NOMO-1 treated with DMSO at 0.1 percent for 48 hours (cell line): Measurements from ENCODE around the gene WNT3.

ENCODE experiments used
- DNase-seq: peaks from one replicate; lab custom pipeline; 2025; ENCODE audit not compliant: unreplicated experiment; lab: John Stamatoyannopoulos, UW

Gene WNT3

GRCh38 chr17:46837521-46837920 is 19.0 kb upstream of the WNT3 start:
- no peak for DNase-seq

DNA sequence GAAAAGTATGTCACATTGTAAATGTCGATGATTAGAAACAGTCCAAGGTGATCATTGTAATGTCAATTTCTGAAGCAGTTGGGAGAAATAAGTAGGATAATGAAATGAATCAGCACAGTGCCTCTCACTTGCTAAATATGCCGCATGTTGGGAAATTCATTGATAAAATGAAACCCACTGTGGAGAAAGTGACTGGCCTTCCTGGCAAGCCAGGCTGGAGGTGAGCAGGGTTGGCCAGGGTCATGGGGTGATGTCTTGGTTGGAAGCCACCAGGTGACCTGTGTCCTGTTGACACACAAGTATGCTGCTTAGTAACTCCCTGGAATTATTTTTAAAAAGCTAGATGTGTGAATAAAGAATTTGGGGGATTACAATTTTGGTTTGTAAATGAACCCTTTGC is 18.0 kb upstream of the WNT3 start:
- DNase-seq = no peak

DNA sequence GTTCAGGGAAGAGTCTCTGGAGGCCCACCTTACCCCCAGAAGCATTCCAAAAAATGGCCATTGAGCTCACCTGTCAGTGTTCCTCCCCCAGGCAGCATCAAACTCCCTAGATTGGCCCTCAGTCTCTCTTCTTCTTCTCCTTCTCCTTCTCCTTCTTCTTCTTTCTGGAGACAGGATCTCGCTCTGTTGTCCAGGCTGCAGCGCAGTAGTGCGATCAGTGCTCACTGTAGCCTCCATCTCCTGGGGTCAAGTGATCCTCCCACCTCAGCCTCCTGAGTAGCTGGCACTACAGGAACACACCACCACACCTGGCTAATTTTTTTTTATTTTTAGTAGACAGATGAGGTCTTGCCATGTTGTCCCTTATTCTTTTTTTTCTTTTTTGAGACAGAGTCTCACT is 16.4 kb upstream of the WNT3 start:
- DNase-seq = no peak

DNA sequence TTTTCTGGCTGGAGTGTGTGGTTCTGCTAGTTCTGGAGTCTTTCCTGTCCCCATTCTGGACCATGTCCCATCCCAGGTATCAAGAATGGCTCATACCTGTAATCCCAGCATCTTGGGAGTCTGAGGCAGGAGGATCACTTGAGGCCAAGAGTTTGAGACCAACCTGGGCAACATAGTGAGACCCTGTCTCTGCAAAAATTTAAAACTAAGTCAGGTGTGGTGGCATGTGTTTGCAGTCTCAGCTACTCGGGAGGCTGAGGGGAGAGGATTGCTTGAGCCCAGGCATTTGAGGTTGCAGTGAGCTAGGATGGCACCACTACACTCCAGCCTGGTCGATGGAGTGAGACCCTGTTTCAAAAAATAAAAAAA is 15.3 kb upstream of the WNT3 start:
- no peak for DNase-seq

DNA sequence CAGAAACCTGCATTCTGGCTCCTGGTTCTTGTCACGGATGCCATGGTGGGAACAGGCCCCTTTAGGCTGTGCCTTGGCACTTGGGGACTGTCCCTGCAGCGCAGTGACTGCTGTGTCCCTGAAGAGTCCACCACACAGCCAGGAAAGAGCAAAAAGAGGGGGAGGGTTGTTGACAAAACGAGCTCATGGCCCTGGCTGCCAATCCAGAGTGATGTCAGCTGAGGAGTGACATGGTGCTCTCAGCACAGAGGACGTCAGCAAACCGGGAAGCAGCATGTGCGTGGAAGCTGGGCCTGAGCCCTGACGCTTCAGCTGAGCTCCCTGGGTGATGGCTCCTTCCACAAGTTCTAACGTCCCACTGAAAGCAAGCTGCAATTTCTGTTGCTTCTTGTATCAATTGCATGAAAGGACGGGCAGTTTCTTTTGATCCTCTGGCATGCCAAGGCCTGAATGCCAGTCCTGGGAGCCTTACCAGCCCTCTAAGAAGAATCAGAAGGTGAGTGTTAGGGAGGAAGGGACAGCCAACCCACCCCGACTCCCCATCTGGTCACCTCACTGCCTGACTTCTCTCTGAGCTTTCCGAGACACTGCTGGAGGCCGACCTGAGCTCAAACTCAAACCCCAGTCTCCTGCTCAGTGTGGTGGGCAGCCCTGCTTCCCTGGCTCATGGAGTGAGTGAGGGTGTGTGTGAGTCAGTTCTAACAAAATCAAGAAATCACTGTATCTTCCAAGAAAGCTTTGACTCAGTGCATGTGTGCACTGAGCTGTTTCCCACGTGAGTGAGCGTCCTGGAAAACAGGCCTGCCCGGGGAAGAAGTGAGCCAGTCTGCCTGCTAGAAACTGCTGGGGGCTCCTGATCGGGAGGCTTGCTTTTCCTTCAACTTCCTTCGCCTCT is 14.7 kb upstream of the WNT3 start:
- DNase-seq = no peak

DNA sequence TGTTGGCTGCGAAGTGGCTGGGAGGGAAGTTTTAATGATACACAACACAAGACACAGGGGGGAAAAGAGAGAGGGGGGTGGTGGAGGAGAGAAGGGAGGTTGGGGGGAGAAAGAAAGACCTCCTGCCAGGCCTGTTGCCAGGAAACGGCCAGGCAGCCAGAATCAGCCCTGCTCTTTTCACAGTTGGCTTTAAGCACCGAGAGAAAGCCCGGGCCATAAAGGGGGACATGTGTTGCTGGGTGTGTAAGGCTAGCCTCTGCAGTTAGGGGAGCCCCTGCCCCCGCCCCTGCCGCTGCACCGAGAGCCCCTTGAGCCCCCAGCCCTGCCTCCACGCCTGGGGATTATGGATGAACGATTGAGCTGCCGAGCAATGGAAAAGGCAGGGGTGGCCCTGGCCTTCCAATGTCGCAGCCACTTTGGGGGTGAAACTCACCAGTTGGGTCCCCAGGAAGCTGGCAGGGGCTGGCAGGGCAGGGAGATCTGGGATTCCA is 13.9 kb upstream of the WNT3 start:
- no peak for DNase-seq

DNA sequence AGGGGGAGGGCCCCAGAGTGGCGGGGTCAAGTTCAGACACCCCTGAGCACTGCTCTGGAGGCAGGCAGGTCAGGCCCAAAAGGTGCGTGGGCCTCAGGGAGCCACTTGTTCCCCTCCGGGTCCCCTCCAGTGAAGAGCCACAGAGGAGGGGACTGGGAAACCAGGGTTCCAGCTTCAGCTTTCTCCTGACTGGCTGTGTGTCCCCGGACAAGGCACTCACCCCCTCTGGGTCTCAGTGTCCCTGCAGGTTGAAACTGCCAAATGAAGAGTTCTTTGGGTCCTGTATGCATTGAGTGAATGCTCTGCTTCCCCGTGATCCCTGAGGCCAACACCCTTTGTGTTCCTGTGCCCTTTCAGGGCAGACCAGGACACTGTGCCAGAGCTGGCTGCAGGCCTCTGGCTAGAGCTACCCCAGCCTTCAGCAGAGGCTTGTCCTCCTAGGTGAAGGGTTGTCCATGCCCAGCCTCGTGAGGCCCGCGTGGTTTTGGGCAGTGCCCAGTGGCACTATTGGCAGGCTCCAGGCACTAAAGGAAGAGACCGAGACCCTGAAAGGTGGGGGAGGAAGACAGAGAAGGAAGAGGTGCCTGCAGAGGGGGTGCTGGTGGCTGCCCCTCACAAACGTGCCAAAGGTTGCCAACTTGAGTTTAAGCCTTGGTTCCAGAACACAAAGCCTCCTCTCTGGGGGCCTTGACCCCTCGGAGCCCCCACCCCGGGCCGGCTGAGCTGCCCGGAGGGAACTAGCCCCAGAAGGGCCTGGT is 13.3 kb upstream of the WNT3 start:
- DNase-seq = no peak

GRCh38 chr17:46827274-46827673 is 8.8 kb upstream of the WNT3 start:
- no peak for DNase-seq

- no peak for DNase-seq
Measured at GRCh38 chr17:46826116-46826515, 7.6 kb upstream of the WNT3 start.

DNA sequence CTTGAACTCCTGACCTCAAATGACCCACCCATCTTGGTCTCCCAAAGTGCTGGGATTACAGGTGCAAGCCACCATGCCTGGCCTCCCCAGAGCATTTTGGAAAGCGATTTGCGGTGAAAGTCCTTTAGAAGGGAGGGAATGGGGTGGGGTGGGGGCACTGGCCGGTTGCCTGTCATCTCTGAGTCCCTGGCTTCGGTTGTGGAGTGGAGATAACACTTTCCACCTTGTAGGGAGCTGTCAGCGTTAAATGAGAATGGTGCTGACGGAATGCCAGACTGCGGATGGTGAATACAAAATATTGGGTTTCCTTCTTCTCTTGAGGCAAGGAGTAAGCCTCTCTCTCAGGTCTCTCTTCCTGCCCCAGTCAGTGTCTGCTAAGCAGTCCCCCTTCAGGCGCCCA is 5.2 kb upstream of the WNT3 start:
- DNase-seq = no peak

GRCh38 chr17:46822388-46822921 is 4.0 kb upstream of the WNT3 start:
- no peak for DNase-seq

DNA sequence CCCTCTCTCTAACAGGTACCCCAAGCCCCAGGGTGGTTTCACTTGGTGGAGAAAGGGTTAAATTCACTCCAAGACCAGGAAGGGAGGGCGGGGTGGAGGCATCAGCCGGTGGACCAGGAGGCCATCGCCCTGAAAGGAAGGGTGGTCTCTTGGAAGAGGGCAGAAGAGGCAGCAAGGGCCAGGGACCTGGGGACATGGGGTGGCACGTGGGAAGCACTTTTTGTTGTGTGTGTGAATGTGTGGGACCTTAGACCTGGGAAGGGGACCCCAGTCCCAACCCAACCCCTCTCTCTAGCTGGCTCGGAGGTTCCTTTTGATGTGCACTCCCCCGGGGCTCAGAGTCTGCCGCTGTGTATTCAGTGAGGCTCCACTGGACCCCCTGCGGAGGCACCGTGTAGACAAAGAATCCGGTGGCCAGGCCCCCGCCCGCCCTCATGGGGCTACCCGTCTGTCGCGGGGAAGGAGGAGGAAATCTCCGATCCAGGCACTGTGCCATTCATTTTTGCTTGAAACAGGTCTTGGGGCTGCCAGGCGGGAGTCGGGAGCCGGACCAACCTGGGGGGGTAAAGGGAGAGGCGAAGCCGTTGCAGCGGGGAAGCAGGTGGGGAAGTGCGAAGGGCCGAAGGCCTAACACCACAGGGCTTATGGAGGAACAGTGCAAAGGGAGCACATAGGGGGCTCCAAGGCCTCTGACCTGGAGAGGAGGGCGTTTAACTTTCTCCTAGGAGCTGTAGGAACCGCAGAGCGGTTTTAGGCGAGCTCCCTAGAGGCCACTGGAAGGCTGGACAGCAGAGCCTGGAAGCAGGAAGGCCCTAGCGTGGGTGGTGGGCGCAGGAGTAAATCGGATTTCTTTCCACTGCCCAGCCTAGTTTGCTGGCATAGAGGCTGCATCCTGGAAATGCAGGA is 3.2 kb upstream of the WNT3 start:
- no peak for DNase-seq

DNA sequence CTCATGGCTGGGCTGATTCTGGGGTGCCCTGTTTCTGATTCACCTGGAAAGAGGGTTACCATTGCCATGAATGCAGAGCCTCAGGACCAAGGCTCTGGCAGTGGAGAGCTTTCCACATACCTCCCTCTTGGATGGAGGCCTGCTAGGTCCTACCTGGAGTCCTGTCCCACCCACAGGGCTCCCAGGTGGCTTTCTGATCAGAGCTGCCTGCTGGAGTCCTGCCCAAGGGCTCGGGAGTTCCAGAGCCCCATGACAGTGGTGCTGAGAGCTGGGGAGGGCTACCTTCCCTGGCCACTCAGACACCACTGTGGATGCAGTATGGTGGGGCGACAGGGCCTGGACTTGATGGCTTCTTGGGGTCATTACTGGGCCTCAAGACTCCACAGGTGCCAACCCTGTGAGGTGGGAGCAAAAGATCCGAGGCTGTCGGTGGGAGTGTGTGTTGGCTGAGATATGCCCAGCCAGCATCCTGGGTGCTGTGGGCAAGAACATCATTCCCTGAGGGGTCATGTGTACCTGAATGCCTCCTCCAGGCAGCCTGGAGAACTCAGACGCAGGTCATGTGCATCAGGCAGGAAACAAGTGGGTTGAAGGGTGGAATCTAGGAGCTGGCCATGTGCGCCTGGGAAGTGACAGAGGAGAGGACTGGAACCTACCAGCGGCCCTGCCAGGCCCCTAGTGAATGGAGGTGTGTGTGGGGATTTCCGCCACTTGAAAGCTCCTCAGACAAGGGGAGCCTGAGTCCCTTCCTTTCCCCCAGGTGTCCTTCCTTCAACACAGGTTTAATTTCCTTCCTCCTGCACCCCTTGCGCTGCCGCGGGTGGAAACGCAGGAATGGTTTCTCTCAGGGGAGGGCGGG is 2.3 kb upstream of the WNT3 start:
- no peak for DNase-seq

GRCh38 chr17:46819906-46820351 is 1.4 kb upstream of the WNT3 start:
- DNase-seq = no peak

- DNase-seq = no peak
Measured at GRCh38 chr17:46818929-46819859, 702 bp upstream of the WNT3 start.

- DNase-seq = no peak
Measured at GRCh38 chr17:46817901-46818209, 637 bp downstream of the WNT3 start.

GRCh38 chr17:46817151-46817900 is 1.2 kb downstream of the WNT3 start:
- DNase-seq = no peak
